ENCODE data around the gene IL17C. TPM values are rescaled to one million over a fixed set of nuclear protein-coding genes. Genes with fewer than 3 reads are reported as not detected.
A peak's percentile ranks its signal among the peaks of the same experiment; 100 is the strongest.

Gene IL17C
- total RNA-seq, 2 experiments from 2014 or later, result 0.20 TPM; not detected in 1

- Mint-ChIP-seq H3K4me3 (no peak overlapping the region), H3K27me3 (no peaks in the 10 kb centered on the region), H3K36me3 (ENCODE audit: low read depth) (peaks cover 28% of the 10 kb centered on the region), H3K9me3 (no peaks in the 10 kb centered on the region), H3K4me1 (peaks cover 13% of the 10 kb centered on the region), H3K27ac (peak overlapping the region; percentile 52)
- ChIA-PET POLR2A (no interaction called here), CTCF (no interaction called here)
- DNase-seq, result no peak
Measured at GRCh38 chr16:88613911-88614817, 24.2 kb upstream of the IL17C start.

GRCh38 chr16:88614818-88615580 lies 23.4 kb upstream of the IL17C start:
- no peak overlapping the region for H3K4me3 Mint-ChIP-seq
- H3K36me3 Mint-ChIP-seq (ENCODE audit: low read depth), result peaks cover 24% of the 10 kb centered on the region
- H3K9me3 Mint-ChIP-seq, result no peaks in the 10 kb centered on the region
- no peaks in the 10 kb centered on the region for H3K27me3 Mint-ChIP-seq
- peaks cover 21% of the 10 kb centered on the region for H3K4me1 Mint-ChIP-seq
- peak overlapping the region; percentile 36 for H3K27ac Mint-ChIP-seq
- POLR2A ChIA-PET, result no interaction called here
- no peak for DNase-seq
- CTCF ChIA-PET, result interaction anchor here (1.5 kb wide), 1 partner anchor 18 kb away, joined by 3 read pairs; no protein-coding TSS in a partner anchor

- H3K4me3 Mint-ChIP-seq, result no peak overlapping the region
- H3K4me1 Mint-ChIP-seq, result peaks cover 30% of the 10 kb centered on the region
- H3K27me3 Mint-ChIP-seq, result no peaks in the 10 kb centered on the region
- H3K36me3 Mint-ChIP-seq (ENCODE audit: low read depth), result peaks cover 16% of the 10 kb centered on the region
- CTCF ChIA-PET, result interaction anchor here (1.1 to 1.5 kb wide), 2 partner anchors 17 kb away, joined by 3 to 4 read pairs; no protein-coding TSS in a partner anchor
- DNase-seq, result no peak
- POLR2A ChIA-PET, result no interaction called here
- H3K27ac Mint-ChIP-seq, result no peak overlapping the region
- no peaks in the 10 kb centered on the region for H3K9me3 Mint-ChIP-seq
Measured at GRCh38 chr16:88616320-88616719, 22.1 kb upstream of the IL17C start.

GRCh38 chr16:88616736-88617135 lies 21.6 kb upstream of the IL17C start:
- peaks cover 14% of the 10 kb centered on the region for H3K36me3 Mint-ChIP-seq (ENCODE audit: low read depth)
- DNase-seq, result no peak
- no peaks in the 10 kb centered on the region for H3K9me3 Mint-ChIP-seq
- no peak overlapping the region for H3K4me3 Mint-ChIP-seq
- CTCF ChIA-PET, result interaction anchor here (1.0 to 1.1 kb wide), 2 partner anchors 9 to 17 kb away, joined by 4 to 5 read pairs; no protein-coding TSS in a partner anchor
- peaks cover 30% of the 10 kb centered on the region for H3K4me1 Mint-ChIP-seq
- peak overlapping the region; percentile 43 for H3K27ac Mint-ChIP-seq
- POLR2A ChIA-PET, result no interaction called here
- no peaks in the 10 kb centered on the region for H3K27me3 Mint-ChIP-seq

GRCh38 chr16:88617268-88618031 lies 20.9 kb upstream of the IL17C start:
- Mint-ChIP-seq H3K4me3 (no peak overlapping the region), H3K36me3 (ENCODE audit: low read depth) (peaks cover 13% of the 10 kb centered on the region), H3K27ac (peak overlapping the region; percentile 43), H3K9me3 (no peaks in the 10 kb centered on the region), H3K27me3 (no peaks in the 10 kb centered on the region), H3K4me1 (peaks cover 30% of the 10 kb centered on the region)
- no peak for DNase-seq
- POLR2A ChIA-PET, result no interaction called here
- CTCF ChIA-PET, result interaction anchor here (1.0 to 1.1 kb wide), 2 partner anchors 8 to 16 kb away, joined by 4 to 5 read pairs; no protein-coding TSS in a partner anchor

GRCh38 chr16:88618182-88618955 lies 20.0 kb upstream of the IL17C start:
- Mint-ChIP-seq H3K4me1 (peaks cover 30% of the 10 kb centered on the region), H3K9me3 (no peaks in the 10 kb centered on the region), H3K27ac (peak overlapping the region; percentile 68), H3K4me3 (no peak overlapping the region), H3K36me3 (ENCODE audit: low read depth) (peaks cover 14% of the 10 kb centered on the region), H3K27me3 (no peaks in the 10 kb centered on the region)
- DNase-seq, result no peak
- POLR2A ChIA-PET, result no interaction called here
- CTCF ChIA-PET, result interaction anchor here (0.7 to 1.9 kb wide), 3 partner anchors 9 to 15 kb away, joined by 3 to 5 read pairs (median 5); no protein-coding TSS in a partner anchor

- H3K27me3 Mint-ChIP-seq, result no peaks in the 10 kb centered on the region
- DNase-seq, result no peak
- ChIA-PET POLR2A (no interaction called here), CTCF (interaction anchor here (1.1 to 1.9 kb wide), 3 partner anchors 10 to 16 kb away, joined by 5 read pairs; no protein-coding TSS in a partner anchor)
- H3K9me3 Mint-ChIP-seq, result no peaks in the 10 kb centered on the region
- H3K27ac Mint-ChIP-seq, result peak overlapping the region; percentile 88
- no peak overlapping the region for H3K4me3 Mint-ChIP-seq
- H3K36me3 Mint-ChIP-seq (ENCODE audit: low read depth), result peaks cover 19% of the 10 kb centered on the region
- peaks cover 30% of the 10 kb centered on the region for H3K4me1 Mint-ChIP-seq
Measured at GRCh38 chr16:88618956-88619667, 19.3 kb upstream of the IL17C start.

GRCh38 chr16:88619859-88620815 lies 18.2 kb upstream of the IL17C start:
- peaks cover 16% of the 10 kb centered on the region for H3K36me3 Mint-ChIP-seq (ENCODE audit: low read depth)
- CTCF ChIA-PET, result interaction anchor here (0.5 to 1.9 kb wide), 7 partner anchors 9 to 1001 kb away, joined by 3 to 5 read pairs (median 5); no protein-coding TSS in a partner anchor
- H3K27me3 Mint-ChIP-seq, result no peaks in the 10 kb centered on the region

GRCh38 chr16:88622125-88622524 lies 16.2 kb upstream of the IL17C start:
- Mint-ChIP-seq H3K36me3 (ENCODE audit: low read depth) (peaks cover 22% of the 10 kb centered on the region), H3K4me3 (no peak overlapping the region), H3K4me1 (peaks cover 31% of the 10 kb centered on the region), H3K27me3 (no peaks in the 10 kb centered on the region), H3K9me3 (no peaks in the 10 kb centered on the region), H3K27ac (no peak overlapping the region)
- POLR2A ChIA-PET, result no interaction called here
- CTCF ChIA-PET, result no interaction called here
- no peak for DNase-seq

More at GRCh38 chr16:88619859-88620815, 18.2 kb upstream of the IL17C start:
- H3K9me3 Mint-ChIP-seq, result no peaks in the 10 kb centered on the region
- H3K4me3 Mint-ChIP-seq, result peak overlapping the region; percentile 47
- H3K4me1 Mint-ChIP-seq, result peaks cover 30% of the 10 kb centered on the region
- H3K27ac Mint-ChIP-seq, result peak overlapping the region; percentile 88
- POLR2A ChIA-PET, result no interaction called here
- peak; percentile 77 for DNase-seq

GRCh38 chr16:88622866-88623265 lies 15.5 kb upstream of the IL17C start:
- Mint-ChIP-seq H3K4me1 (peaks cover 31% of the 10 kb centered on the region), H3K27ac (no peak overlapping the region), H3K9me3 (no peaks in the 10 kb centered on the region), H3K4me3 (no peak overlapping the region), H3K27me3 (no peaks in the 10 kb centered on the region), H3K36me3 (ENCODE audit: low read depth) (peaks cover 29% of the 10 kb centered on the region)
- no peak for DNase-seq
- ChIA-PET CTCF (no interaction called here), POLR2A (no interaction called here)

GRCh38 chr16:88623858-88624257 lies 14.5 kb upstream of the IL17C start:
- peaks cover 36% of the 10 kb centered on the region for H3K36me3 Mint-ChIP-seq (ENCODE audit: low read depth)
- H3K4me1 Mint-ChIP-seq, result peaks cover 24% of the 10 kb centered on the region
- ChIA-PET POLR2A (no interaction called here), CTCF (no interaction called here)
- H3K9me3 Mint-ChIP-seq, result no peaks in the 10 kb centered on the region
- no peak for DNase-seq
- no peaks in the 10 kb centered on the region for H3K27me3 Mint-ChIP-seq
- H3K4me3 Mint-ChIP-seq, result no peak overlapping the region
- no peak overlapping the region for H3K27ac Mint-ChIP-seq

All from activated CD4-positive, alpha-beta T cell treated with anti-CD3 and anti-CD28 coated beads, Interleukin-2, amount 10 ng/mL, durations not matched to agents 7 days and 5 days (primary cell).